HepG2 (cell line): Measurements from ENCODE around the gene ULK4. TPM values are rescaled to one million over a fixed set of nuclear protein-coding genes. Genes with fewer than 3 reads are reported as not detected.

Experiments used
- ATAC-seq: fragments of 200-7000 bp; cut with Tn5 transposase; 3 replicates; pipeline ENCODE4 v1.9.1; 2020; ENCODE audit warnings: mild to moderate bottlenecking, moderate library complexity
- BruUV-seq: library from RNA; stranded (reverse); fragments of 400-500 nt; replicated peaks from 2 replicates; lab custom pipeline; 2021; lab: Mats Ljungman, UMichigan
- CTCF ChIA-PET: fragments of 300-600 bp; formaldehyde crosslinking; extraction: SDS; loops from one replicate; lab custom pipeline; 2021; ENCODE audit warnings: low total read pairs, inconsistent platforms, low intra/inter-chr PET ratio; lab: Yijun Ruan, JAX
- POLR2A ChIA-PET: fragments of 350-600 bp; sonication (Branson Sonifier 250); formaldehyde crosslinking; loops from one replicate; lab custom pipeline; 2020; ENCODE audit warnings: antibody characterized with exemption, inconsistent platforms; lab: Yijun Ruan, JAX
- DNase-seq: peaks from one replicate; pipeline ENCODE4 v3.0.0-alpha.2; 2015; ENCODE audit warnings: low spot score
- FAIRE-seq: peaks from 3 replicates; lab custom pipeline; 2011; peaks lifted over from hg19 to GRCh38; lab: Jason Lieb, UNC
- H2AFZ ChIP-seq: one replicate; pipeline ENCODE4 v1.6.1; 2011; ENCODE audit warnings: low read length, inconsistent platforms
- H3K27ac ChIP-seq: fragments of 300-600 bp; 3 replicates; pipeline ENCODE4 v1.8.0; 2011; ENCODE audit warnings: mixed run types, mild to moderate bottlenecking, mixed read lengths, low read length, inconsistent platforms; ENCODE audit not compliant: insufficient read depth; ENCODE audit errors: extremely low read length
- H3K27me3 ChIP-seq, 2 experiments: fragments of 200-600 bp in 1 of 2; 2 replicates in 1 of 2; 3 replicates in 1 of 2; pipeline versions ENCODE4 v1.6.0 to v1.8.0; 2011; ENCODE audit warnings: low read length in 2 of 2, mild to moderate bottlenecking in 2 of 2, moderate library complexity in 2 of 2, inconsistent platforms in 1 of 2; ENCODE audit not compliant: insufficient read depth in 2 of 2, control insufficient read depth in 1 of 2
- H3K36me3 ChIP-seq, 2 experiments: fragments of 200-600 bp in 1 of 2; replicated peaks in 1 of 2; 2 replicates in 1 of 2; 3 replicates in 1 of 2; pipeline versions ENCODE4 v1.5.1 to v1.8.0; 2011; ENCODE audit warnings: low read length in 2 of 2, inconsistent platforms in 1 of 2; ENCODE audit not compliant: insufficient read depth in 2 of 2, control insufficient read depth in 1 of 2
- H3K4me1 ChIP-seq: 2 replicates; pipeline ENCODE4 v1.5.1; 2012; ENCODE audit warnings: low read length, inconsistent platforms; ENCODE audit not compliant: insufficient read depth
- H3K4me2 ChIP-seq: 2 replicates; pipeline ENCODE4 v1.6.0; 2011; ENCODE audit warnings: low read depth, low read length, inconsistent platforms
- H3K4me3 ChIP-seq, 3 experiments: fragments of 200-600 bp in 1 of 3; sonication (generic), shearing (Covaris generic) in 1 of 3; replicated peaks in 1 of 3; 2 replicates each; pipeline ENCODE4 v1.5.1; 2011 to 2016; ENCODE audit warnings: low read length in 3 of 3, inconsistent platforms in 2 of 3, low read depth in 2 of 3, mild to moderate bottlenecking in 2 of 3, control low read depth in 1 of 3, mixed read lengths in 1 of 3; ENCODE audit not compliant: insufficient read depth in 1 of 3
- H3K79me2 ChIP-seq: one replicate; pipeline ENCODE4 v1.6.1; 2011; ENCODE audit warnings: low read length, inconsistent platforms; ENCODE audit not compliant: insufficient read depth
- H3K9ac ChIP-seq: 2 replicates; pipeline ENCODE4 v1.6.0; 2011; ENCODE audit warnings: mild to moderate bottlenecking, low read depth, low read length, inconsistent platforms; ENCODE audit not compliant: insufficient read depth
- H3K9me3 ChIP-seq: 2 replicates; pipeline ENCODE4 v1.5.1; 2012; ENCODE audit warnings: mild to moderate bottlenecking, low read length
- H4K20me1 ChIP-seq: 2 replicates; pipeline ENCODE4 v1.6.0; 2011; ENCODE audit warnings: inconsistent platforms, mild to moderate bottlenecking, low read length, moderate library complexity; ENCODE audit not compliant: insufficient read depth
- ASH2L ChIP-seq: fragments of 300-600, 200-600 bp; sonication (generic); IDR thresholded peaks from 2 replicates; pipeline ENCODE4 v1.7.0; 2017; ENCODE audit warnings: low read depth, mild to moderate bottlenecking, moderate library complexity, mixed read lengths, low read length; ENCODE audit not compliant: insufficient read length
- ATF7-NPFF ChIP-seq: sonication (generic); formaldehyde crosslinking; IDR thresholded peaks from 2 replicates; pipeline ENCODE4 v1.8.1; 2023; ENCODE audit warnings: mild to moderate bottlenecking, low read depth, missing genetic modification reagents, moderate library complexity
- GTF3A ChIP-seq: sonication (generic); formaldehyde crosslinking; conservative IDR thresholded peaks from 2 replicates; pipeline ENCODE4 v1.4.0; 2020; ENCODE audit warnings: mild to moderate bottlenecking, missing genetic modification reagents
- HOXA9 ChIP-seq: sonication (generic); formaldehyde crosslinking; IDR thresholded peaks from 2 replicates; pipeline ENCODE4 v1.8.1; 2022; ENCODE audit warnings: missing genetic modification reagents, mild to moderate bottlenecking, moderate library complexity, borderline replicate concordance
- SNAPC2 ChIP-seq: sonication (generic); formaldehyde crosslinking; IDR thresholded peaks from 2 replicates; pipeline ENCODE4 v1.8.1; 2022; ENCODE audit warnings: mild to moderate bottlenecking, missing genetic modification reagents
- ZKSCAN1 ChIP-seq: fragments of 150-350 bp; IDR thresholded peaks from 2 replicates; pipeline ENCODE4 v1.6.1; 2014; ENCODE audit warnings: low read length
- ZNF484 ChIP-seq: sonication (generic); formaldehyde crosslinking; IDR thresholded peaks from 2 replicates; pipeline ENCODE4 v1.5.1; 2020; ENCODE audit warnings: mild to moderate bottlenecking, low read depth, missing genetic modification reagents, borderline replicate concordance
- ZNF841 ChIP-seq: sonication (generic); formaldehyde crosslinking; IDR thresholded peaks from 2 replicates; pipeline ENCODE4 v1.8.1; 2023; ENCODE audit warnings: missing genetic modification reagents, borderline replicate concordance
- WGBS: methylation state at CpG from one replicate; pipeline ENCODE4 v1.1.6; 2017; ENCODE audit warnings: low lambda C conversion rate; 5-methylcytosine and 5-hydroxymethylcytosine counted together
- in situ Hi-C: cut with HindIII; loops from 2 replicates; pipeline ENCODE4 v1.10.0; 2017; ENCODE audit warnings: low pct_unique_long_range_greater_than_20kb; ENCODE audit not compliant: extremely low pct_ligation_motif_present
- intact Hi-C: fragments of 100-400 bp; cut with micrococcal nuclease; formaldehyde crosslinking; loops from one replicate; pipeline ENCODE4 v1.10.0; 2022; ENCODE audit not compliant: unreplicated experiment
- polyA plus RNA-seq, 8 experiments: library from polyadenylated mRNA; depleted of rRNA in 3 of 8; stranded (reverse) in 7 of 8; unstranded in 1 of 8; fragments of >200 nt; fragmentation: Illumina TruSeq in 4 of 8; extraction: Trizol in 4 of 8; gene quantifications; 2 replicates each; pipeline versions ENCODE4 v1.2.1 to v1.2.3, GENCODE V29; 2011 to 2016; ENCODE audit warnings: low read depth in 4 of 8, missing spikeins in 1 of 8, mixed read lengths in 1 of 8; ENCODE audit not compliant: insufficient read depth in 1 of 8
- total RNA-seq, 5 experiments: library from RNA; depleted of rRNA; stranded (reverse); fragments of >200 nt; fragmentation: Illumina TruSeq; extraction: Trizol; gene quantifications; 2 replicates each; pipeline ENCODE4 v1.2.3, GENCODE V29; 2016; ENCODE audit warnings: low read depth in 1 of 5
- TF ChIP-seq, protein P1 (sequence below): sonication (generic); formaldehyde crosslinking; IDR thresholded peaks from 2 replicates; pipeline ENCODE4 v1.5.0; 2020; ENCODE audit warnings: mild to moderate bottlenecking, missing genetic modification reagents, moderate library complexity
- TF ChIP-seq, protein P2 (sequence below): sonication (generic); formaldehyde crosslinking; IDR thresholded peaks from 2 replicates; pipeline ENCODE4 v1.8.1; 2022; ENCODE audit warnings: low read depth, mild to moderate bottlenecking, missing genetic modification reagents
- TF ChIP-seq, protein P3 (sequence below): sonication (generic); formaldehyde crosslinking; IDR thresholded peaks from 2 replicates; pipeline ENCODE4 v1.9.0; 2021; ENCODE audit warnings: missing genetic modification reagents, mild to moderate bottlenecking, borderline replicate concordance
- TF ChIP-seq, protein P4 (sequence below): sonication (generic); formaldehyde crosslinking; IDR thresholded peaks from 2 replicates; pipeline ENCODE4 v1.4.0; 2020; ENCODE audit warnings: missing genetic modification reagents

Gene ULK4
- total and polyA plus RNA-seq, 2 of the 13 experiments (the other 11 are each of a cell fraction or from before 2014, with no cell fraction given): 6.7 to 11.8 TPM

DNA sequence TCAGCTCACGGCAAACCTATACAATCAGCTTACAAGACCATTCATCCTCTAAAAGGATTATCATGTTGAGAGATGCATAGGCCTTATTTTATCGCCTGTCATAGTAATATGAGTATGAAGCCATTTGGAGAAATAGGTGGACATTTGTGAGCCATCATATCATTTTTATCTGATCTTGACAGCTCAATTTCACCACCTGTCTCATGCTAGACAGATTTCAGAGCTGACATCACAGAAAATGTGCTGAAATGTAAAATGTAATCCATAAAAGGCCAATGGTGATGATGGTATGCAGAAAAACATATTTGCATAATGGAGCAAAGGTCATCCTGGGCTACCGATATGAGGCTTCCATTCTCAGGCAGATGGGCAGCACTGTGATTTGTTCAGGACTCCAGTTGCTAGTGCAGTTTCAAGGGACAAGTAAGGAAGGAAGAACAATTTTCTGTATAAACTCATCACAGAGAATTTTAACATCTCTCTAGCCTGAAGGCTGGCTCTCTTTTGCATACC, 221.5 kb downstream of the ULK4 start:
- 95% methylated on average over 3 of the region's 3 CpGs for WGBS

More for the DNA sequence above, 221.5 kb downstream of the ULK4 start:
- Histone ChIP-seq H3K4me2 (no peak overlapping the region), H3K4me1 (no peaks in the 10 kb centered on the region), H3K9me3 (no peaks in the 10 kb centered on the region), H3K79me2 (no peaks in the 10 kb centered on the region), H4K20me1 (no peaks in the 10 kb centered on the region), H3K27me3 (no peaks in the 10 kb centered on the region), H3K9ac (no peak overlapping the region), H3K36me3 (no peaks in the 10 kb centered on the region), H3K27ac (no peak overlapping the region), H3K4me3 (no peak overlapping the region), H2AFZ (no peak overlapping the region)
- ChIA-PET POLR2A (no interaction called here), CTCF (no interaction called here)
- FAIRE-seq: no peak
- TF ChIP-seq HOXA9: no peak
- TF ChIP-seq, protein P1, sequence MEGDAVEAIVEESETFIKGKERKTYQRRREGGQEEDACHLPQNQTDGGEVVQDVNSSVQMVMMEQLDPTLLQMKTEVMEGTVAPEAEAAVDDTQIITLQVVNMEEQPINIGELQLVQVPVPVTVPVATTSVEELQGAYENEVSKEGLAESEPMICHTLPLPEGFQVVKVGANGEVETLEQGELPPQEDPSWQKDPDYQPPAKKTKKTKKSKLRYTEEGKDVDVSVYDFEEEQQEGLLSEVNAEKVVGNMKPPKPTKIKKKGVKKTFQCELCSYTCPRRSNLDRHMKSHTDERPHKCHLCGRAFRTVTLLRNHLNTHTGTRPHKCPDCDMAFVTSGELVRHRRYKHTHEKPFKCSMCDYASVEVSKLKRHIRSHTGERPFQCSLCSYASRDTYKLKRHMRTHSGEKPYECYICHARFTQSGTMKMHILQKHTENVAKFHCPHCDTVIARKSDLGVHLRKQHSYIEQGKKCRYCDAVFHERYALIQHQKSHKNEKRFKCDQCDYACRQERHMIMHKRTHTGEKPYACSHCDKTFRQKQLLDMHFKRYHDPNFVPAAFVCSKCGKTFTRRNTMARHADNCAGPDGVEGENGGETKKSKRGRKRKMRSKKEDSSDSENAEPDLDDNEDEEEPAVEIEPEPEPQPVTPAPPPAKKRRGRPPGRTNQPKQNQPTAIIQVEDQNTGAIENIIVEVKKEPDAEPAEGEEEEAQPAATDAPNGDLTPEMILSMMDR: no peak
- TF ChIP-seq ATF7-NPFF (CRISPR knock-in tag): no peak
- TF ChIP-seq, protein P2, sequence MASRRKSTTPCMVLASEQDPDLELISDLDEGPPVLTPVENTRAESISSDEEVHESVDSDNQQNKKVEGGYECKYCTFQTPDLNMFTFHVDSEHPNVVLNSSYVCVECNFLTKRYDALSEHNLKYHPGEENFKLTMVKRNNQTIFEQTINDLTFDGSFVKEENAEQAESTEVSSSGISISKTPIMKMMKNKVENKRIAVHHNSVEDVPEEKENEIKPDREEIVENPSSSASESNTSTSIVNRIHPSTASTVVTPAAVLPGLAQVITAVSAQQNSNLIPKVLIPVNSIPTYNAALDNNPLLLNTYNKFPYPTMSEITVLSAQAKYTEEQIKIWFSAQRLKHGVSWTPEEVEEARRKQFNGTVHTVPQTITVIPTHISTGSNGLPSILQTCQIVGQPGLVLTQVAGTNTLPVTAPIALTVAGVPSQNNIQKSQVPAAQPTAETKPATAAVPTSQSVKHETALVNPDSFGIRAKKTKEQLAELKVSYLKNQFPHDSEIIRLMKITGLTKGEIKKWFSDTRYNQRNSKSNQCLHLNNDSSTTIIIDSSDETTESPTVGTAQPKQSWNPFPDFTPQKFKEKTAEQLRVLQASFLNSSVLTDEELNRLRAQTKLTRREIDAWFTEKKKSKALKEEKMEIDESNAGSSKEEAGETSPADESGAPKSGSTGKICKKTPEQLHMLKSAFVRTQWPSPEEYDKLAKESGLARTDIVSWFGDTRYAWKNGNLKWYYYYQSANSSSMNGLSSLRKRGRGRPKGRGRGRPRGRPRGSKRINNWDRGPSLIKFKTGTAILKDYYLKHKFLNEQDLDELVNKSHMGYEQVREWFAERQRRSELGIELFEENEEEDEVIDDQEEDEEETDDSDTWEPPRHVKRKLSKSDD (CRISPR knock-in tag): no peak
- no peak for TF ChIP-seq ZNF841 (CRISPR knock-in tag)
- no peak for TF ChIP-seq ASH2L
- TF ChIP-seq, protein P3, sequence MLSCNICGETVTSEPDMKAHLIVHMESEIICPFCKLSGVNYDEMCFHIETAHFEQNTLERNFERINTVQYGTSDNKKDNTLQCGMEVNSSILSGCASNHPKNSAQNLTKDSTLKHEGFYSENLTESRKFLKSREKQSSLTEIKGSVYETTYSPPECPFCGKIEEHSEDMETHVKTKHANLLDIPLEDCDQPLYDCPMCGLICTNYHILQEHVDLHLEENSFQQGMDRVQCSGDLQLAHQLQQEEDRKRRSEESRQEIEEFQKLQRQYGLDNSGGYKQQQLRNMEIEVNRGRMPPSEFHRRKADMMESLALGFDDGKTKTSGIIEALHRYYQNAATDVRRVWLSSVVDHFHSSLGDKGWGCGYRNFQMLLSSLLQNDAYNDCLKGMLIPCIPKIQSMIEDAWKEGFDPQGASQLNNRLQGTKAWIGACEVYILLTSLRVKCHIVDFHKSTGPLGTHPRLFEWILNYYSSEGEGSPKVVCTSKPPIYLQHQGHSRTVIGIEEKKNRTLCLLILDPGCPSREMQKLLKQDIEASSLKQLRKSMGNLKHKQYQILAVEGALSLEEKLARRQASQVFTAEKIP (CRISPR knock-in tag): no peak
- TF ChIP-seq, protein P4, sequence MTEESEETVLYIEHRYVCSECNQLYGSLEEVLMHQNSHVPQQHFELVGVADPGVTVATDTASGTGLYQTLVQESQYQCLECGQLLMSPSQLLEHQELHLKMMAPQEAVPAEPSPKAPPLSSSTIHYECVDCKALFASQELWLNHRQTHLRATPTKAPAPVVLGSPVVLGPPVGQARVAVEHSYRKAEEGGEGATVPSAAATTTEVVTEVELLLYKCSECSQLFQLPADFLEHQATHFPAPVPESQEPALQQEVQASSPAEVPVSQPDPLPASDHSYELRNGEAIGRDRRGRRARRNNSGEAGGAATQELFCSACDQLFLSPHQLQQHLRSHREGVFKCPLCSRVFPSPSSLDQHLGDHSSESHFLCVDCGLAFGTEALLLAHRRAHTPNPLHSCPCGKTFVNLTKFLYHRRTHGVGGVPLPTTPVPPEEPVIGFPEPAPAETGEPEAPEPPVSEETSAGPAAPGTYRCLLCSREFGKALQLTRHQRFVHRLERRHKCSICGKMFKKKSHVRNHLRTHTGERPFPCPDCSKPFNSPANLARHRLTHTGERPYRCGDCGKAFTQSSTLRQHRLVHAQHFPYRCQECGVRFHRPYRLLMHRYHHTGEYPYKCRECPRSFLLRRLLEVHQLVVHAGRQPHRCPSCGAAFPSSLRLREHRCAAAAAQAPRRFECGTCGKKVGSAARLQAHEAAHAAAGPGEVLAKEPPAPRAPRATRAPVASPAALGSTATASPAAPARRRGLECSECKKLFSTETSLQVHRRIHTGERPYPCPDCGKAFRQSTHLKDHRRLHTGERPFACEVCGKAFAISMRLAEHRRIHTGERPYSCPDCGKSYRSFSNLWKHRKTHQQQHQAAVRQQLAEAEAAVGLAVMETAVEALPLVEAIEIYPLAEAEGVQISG (CRISPR knock-in tag): no peak
- TF ChIP-seq SNAPC2: no peak
- no peak for TF ChIP-seq ZKSCAN1
- TF ChIP-seq ZNF484 (CRISPR knock-in tag): no peak
- no peak for TF ChIP-seq GTF3A (CRISPR knock-in tag)
- no TSS peak for BruUV-seq
- no peak for ATAC-seq
- in situ Hi-C loops: no loop called here
- intact Hi-C loops: no loop called here
- no peak for DNase-seq
